CD4-positive, alpha-beta T cell (primary cell): ENCODE results near the gene AMY1C. TPM values are rescaled to one million over a fixed set of nuclear protein-coding genes. Genes with fewer than 3 reads are reported as not detected.

ENCODE experiments used
- ATAC-seq: fragments of 200-7000 bp; cut with Tn5 transposase; one replicate; pipeline ENCODE4 v1.10.0; 2022; ENCODE audit warnings: mild to moderate bottlenecking; ENCODE audit not compliant: poor library complexity
- CTCF ChIA-PET: fragments of 350-600 bp; sonication (Branson Sonifier 250); formaldehyde crosslinking; loops from one replicate; lab custom pipeline; 2021; ENCODE audit warnings: antibody characterized with exemption, inconsistent platforms; lab: Charles Lee
- POLR2A ChIA-PET: fragments of 350-600 bp; sonication (Branson Sonifier 250); formaldehyde crosslinking; loops from one replicate; lab custom pipeline; 2021; ENCODE audit warnings: antibody characterized with exemption, inconsistent platforms; lab: Charles Lee
- DNase-seq, 14 experiments: peaks; one replicate each; pipeline ENCODE4 v3.0.0-alpha.2; 2013 to 2020; ENCODE audit warnings: mixed read lengths in 2 of 14
- H3K27ac ChIP-seq, 2 donors: one replicate each; pipeline versions ENCODE4 v1.5.1 to v1.7.0; 2013; ENCODE audit warnings: low read length in 2 of 2, low read depth in 1 of 2, mild to moderate bottlenecking in 1 of 2
- H3K27me3 ChIP-seq, 2 experiments: 1 replicate in 1 of 2; 2 replicates in 1 of 2; pipeline versions ENCODE4 v1.6.1 to v1.7.0; 2013; ENCODE audit warnings: low read length in 2 of 2, control low read depth in 1 of 2, mild to moderate bottlenecking in 1 of 2, moderate library complexity in 1 of 2; ENCODE audit not compliant: insufficient read depth in 2 of 2, control insufficient read depth in 1 of 2
- H3K36me3 ChIP-seq: one replicate; pipeline ENCODE4 v1.6.1; 2013; ENCODE audit warnings: low read length, control low read depth; ENCODE audit not compliant: insufficient read depth
- H3K4me1 ChIP-seq: one replicate; pipeline ENCODE4 v1.6.1; 2013; ENCODE audit warnings: low read length, control low read depth; ENCODE audit not compliant: insufficient read depth
- H3K4me3 ChIP-seq: one replicate; pipeline ENCODE4 v1.5.1; 2013; ENCODE audit warnings: mild to moderate bottlenecking, low read length, moderate library complexity
- H3K9me3 ChIP-seq, 2 experiments: 1 replicate in 1 of 2; 2 replicates in 1 of 2; pipeline versions ENCODE4 v1.6.1 to v1.7.0; 2013; ENCODE audit warnings: low read length in 2 of 2, mild to moderate bottlenecking in 2 of 2, control low read depth in 1 of 2, moderate library complexity in 1 of 2; ENCODE audit not compliant: control insufficient read depth in 1 of 2, insufficient read depth in 1 of 2
- H3K27ac Mint-ChIP-seq: one replicate; pipeline ENCODE4 v1.8.0; 2020; ENCODE audit warnings: mixed read lengths
- H3K27me3 Mint-ChIP-seq: one replicate; pipeline ENCODE4 v1.8.0; 2021; ENCODE audit warnings: mixed read lengths
- H3K36me3 Mint-ChIP-seq: one replicate; pipeline ENCODE4 v1.8.0; 2021; ENCODE audit warnings: low read depth, mixed read lengths
- H3K4me1 Mint-ChIP-seq: one replicate; pipeline ENCODE4 v1.8.0; 2021; ENCODE audit warnings: low read depth, mixed read lengths
- H3K4me3 Mint-ChIP-seq: one replicate; pipeline ENCODE4 v1.8.0; 2020; ENCODE audit warnings: mild to moderate bottlenecking, mixed read lengths
- H3K9me3 Mint-ChIP-seq: one replicate; pipeline ENCODE4 v1.8.0; 2020; ENCODE audit warnings: mixed read lengths
- CTCF ChIP-seq: fragments of 200-600 bp; IDR thresholded peaks from one replicate; pipeline ENCODE4 v1.8.0; 2022; ENCODE audit warnings: antibody characterized with exemption, mild to moderate bottlenecking
- intact Hi-C, 2 experiments: fragments of 100-400 bp; cut with DNase I in 1 of 2; cut with micrococcal nuclease in 1 of 2; formaldehyde crosslinking; loops; one replicate each; pipeline versions ENCODE4 v1.15.1 to v1.9.0; 2023 to 2025; cut with DNase I, micrococcal nuclease
- total RNA-seq, 174 experiments: library from RNA in 2 of 174; stranded (reverse) in 2 of 174; gene quantifications; one replicate each; pipeline ENCODE4 v1.2.3 and lab custom pipeline; 2021 to 2026

Gene AMY1C
- total RNA-seq, 2 experiments from 2014 or later: not detected

- Mint-ChIP-seq H3K9me3 (peaks cover 4% of the 10 kb centered on the region), H3K27me3 (no peaks in the 10 kb centered on the region)
- intact Hi-C loops: no loop called here
Observed at GRCh38 chr1:103788377-103788776, 38.7 kb downstream of the AMY1C start.

GRCh38 chr1:103790172-103790571 lies 40.5 kb downstream of the AMY1C start:
- Histone ChIP-seq H3K9me3 (peaks cover 0 to 5% of the 10 kb centered on the region in 2 experiments), H3K4me1 (no peaks in the 10 kb centered on the region), H3K27ac (no peak overlapping the region), H3K27me3 (no peaks in the 10 kb centered on the region), H3K4me3 (no peak overlapping the region), H3K36me3 (no peaks in the 10 kb centered on the region)
- TF ChIP-seq CTCF: no peak
- H3K4me1 Mint-ChIP-seq: no peaks in the 10 kb centered on the region
- no peaks in the 10 kb centered on the region for H3K27me3 Mint-ChIP-seq
- DNase-seq (no peak), ATAC-seq (no peak)
- no peak overlapping the region for H3K4me3 Mint-ChIP-seq
- intact Hi-C loops: no loop called here
- no peak overlapping the region for H3K27ac Mint-ChIP-seq
- ChIA-PET POLR2A (no interaction called here), CTCF (no interaction called here)
- H3K9me3 Mint-ChIP-seq: peaks cover 9% of the 10 kb centered on the region
- H3K36me3 Mint-ChIP-seq: no peaks in the 10 kb centered on the region

More at GRCh38 chr1:103788377-103788776, 38.7 kb downstream of the AMY1C start:
- no peak overlapping the region for H3K27ac ChIP-seq
- no peaks in the 10 kb centered on the region for H3K36me3 ChIP-seq
- POLR2A ChIA-PET: no interaction called here
- DNase-seq (no peak), ATAC-seq (no peak)
- CTCF ChIA-PET: interaction anchor here (1.0 kb wide), 1 partner anchor 83 kb away, joined by 3 read pairs; no protein-coding TSS in a partner anchor
- no peak overlapping the region for H3K4me3 ChIP-seq
- H3K36me3 Mint-ChIP-seq: no peaks in the 10 kb centered on the region
- H3K4me3 Mint-ChIP-seq: no peak overlapping the region
- TF ChIP-seq CTCF: no peak
- peaks cover 0 to 5% of the 10 kb centered on the region in 2 experiments for H3K9me3 ChIP-seq
- H3K27me3 ChIP-seq: no peaks in the 10 kb centered on the region
- no peaks in the 10 kb centered on the region for H3K4me1 ChIP-seq
- no peaks in the 10 kb centered on the region for H3K4me1 Mint-ChIP-seq
- H3K27ac Mint-ChIP-seq: no peak overlapping the region

Other genes starting within 250 kb of the AMY1C start
- 10 to 100 TPM; 48.6 to 52.5 TPM for gene RNPC3, start 224.2 kb upstream of the AMY1C start, total RNA-seq
- gene AMY2B, start 178.3 kb upstream of the AMY1C start, total RNA-seq: 10 to 100 TPM; 30.9 to 31.5 TPM
- not detected for gene AMY2A, start 132.5 kb upstream of the AMY1C start, total RNA-seq
- gene AMY1A, start 94.1 kb upstream of the AMY1C start, total RNA-seq: not detected
- gene AMY1B, start 53.7 kb upstream of the AMY1C start, total RNA-seq: not detected